ENCODE results near the gene TBC1D21.

Gene TBC1D21

GRCh38 chr15:73865379-73865778 lies 8.0 kb upstream of the TBC1D21 start:
- no peak for DNase-seq

GRCh38 chr15:73865904-73866303 lies 7.5 kb upstream of the TBC1D21 start:
- DNase-seq, result no peak

GRCh38 chr15:73866481-73866880 lies 6.9 kb upstream of the TBC1D21 start:
- no peak for DNase-seq

- DNase-seq, result no peak
Measured at GRCh38 chr15:73866881-73867410, 6.4 kb upstream of the TBC1D21 start.

GRCh38 chr15:73867426-73867825 lies 5.9 kb upstream of the TBC1D21 start:
- no peak for DNase-seq

- no peak for DNase-seq
Measured at GRCh38 chr15:73867956-73868355, 5.4 kb upstream of the TBC1D21 start.

GRCh38 chr15:73869216-73869995 lies 4.0 kb upstream of the TBC1D21 start:
- no peak for DNase-seq

GRCh38 chr15:73870700-73871408 lies 2.5 kb upstream of the TBC1D21 start:
- no peak for DNase-seq

- no peak for DNase-seq
Measured at GRCh38 chr15:73872346-73872745, 1.0 kb upstream of the TBC1D21 start.

- DNase-seq, result peak; percentile 19
Measured at GRCh38 chr15:73873889-73874511, 636 bp downstream of the TBC1D21 start.

- no peak for DNase-seq
Measured at GRCh38 chr15:73879426-73879825, 6.1 kb downstream of the TBC1D21 start.

- no peak for DNase-seq
Measured at GRCh38 chr15:73881579-73882320, 8.4 kb downstream of the TBC1D21 start.

- DNase-seq, result no peak
Measured at GRCh38 chr15:73882761-73883419, 9.5 kb downstream of the TBC1D21 start.

GRCh38 chr15:73884159-73884558 lies 10.8 kb downstream of the TBC1D21 start:
- no peak for DNase-seq

GRCh38 chr15:73885954-73886700 lies 12.8 kb downstream of the TBC1D21 start:
- DNase-seq, result no peak

GRCh38 chr15:73886717-73887345 lies 13.5 kb downstream of the TBC1D21 start:
- DNase-seq, result no peak

- DNase-seq, result no peak
Measured at GRCh38 chr15:73887481-73887880, 14.1 kb downstream of the TBC1D21 start.

GRCh38 chr15:73888224-73889041 lies 15.1 kb downstream of the TBC1D21 start:
- DNase-seq, result no peak

GRCh38 chr15:73889053-73889761 lies 15.8 kb downstream of the TBC1D21 start:
- no peak for DNase-seq

- no peak for DNase-seq
Measured at GRCh38 chr15:73889762-73890124, 16.4 kb downstream of the TBC1D21 start.

Measured in CD4-positive, alpha-beta T cell treated with Interferon gamma for 1 hour (primary cell).